Common myeloid progenitor, CD34-positive (primary cell): Measurements from ENCODE around the gene SLC27A1. TPM values are rescaled to one million over a fixed set of nuclear protein-coding genes. Genes with fewer than 3 reads are reported as not detected.
A peak's percentile ranks its signal among the peaks of the same experiment; 100 is the strongest.

Source experiments
- CTCF ChIA-PET: fragments of 350-600 bp; sonication (Branson Sonifier 250); formaldehyde crosslinking; loops from one replicate; lab custom pipeline; 2021; ENCODE audit warnings: antibody characterized with exemption; lab: Charles Lee
- POLR2A ChIA-PET: fragments of 350-600 bp; sonication (Branson Sonifier 250); formaldehyde crosslinking; loops from one replicate; lab custom pipeline; 2021; ENCODE audit warnings: antibody characterized with exemption; lab: Charles Lee
- DNase-seq, 3 donors: peaks; one replicate each; pipeline versions ENCODE4 v3.0.0 to v3.0.0-alpha.2; 2013
- H3K27ac ChIP-seq, 2 experiments: 1 replicate in 1 of 2; 2 replicates in 1 of 2; pipeline ENCODE4 v1.7.0; 2013; ENCODE audit warnings: inconsistent platforms in 2 of 2, low read length in 2 of 2, mild to moderate bottlenecking in 2 of 2, low read depth in 1 of 2, moderate library complexity in 1 of 2; ENCODE audit not compliant: severe bottlenecking in 2 of 2, insufficient read depth in 1 of 2, poor library complexity in 1 of 2
- H3K27me3 ChIP-seq, 5 experiments: replicated peaks in 2 of 5; 1 replicate in 3 of 5; 2 replicates in 2 of 5; pipeline versions ENCODE4 v1.6.1 to v1.7.0; 2013; ENCODE audit warnings: low read length in 4 of 5, mild to moderate bottlenecking in 2 of 5, moderate library complexity in 2 of 5, inconsistent platforms in 1 of 5; ENCODE audit not compliant: insufficient read depth in 5 of 5, control insufficient read depth in 4 of 5
- H3K36me3 ChIP-seq, 4 experiments: 1 replicate in 2 of 4; 2 replicates in 2 of 4; pipeline versions ENCODE4 v1.6.1 to v1.7.0; 2013; ENCODE audit warnings: low read length in 3 of 4, control low read depth in 1 of 4, mild to moderate bottlenecking in 1 of 4; ENCODE audit not compliant: control insufficient read depth in 4 of 4, insufficient read depth in 4 of 4
- H3K4me1 ChIP-seq, 4 experiments: 1 replicate in 3 of 4; 2 replicates in 1 of 4; pipeline versions ENCODE4 v1.6.1 to v1.7.1; 2013; ENCODE audit warnings: low read length in 3 of 4, mild to moderate bottlenecking in 3 of 4, control low read depth in 1 of 4, inconsistent platforms in 1 of 4, moderate library complexity in 1 of 4; ENCODE audit not compliant: control insufficient read depth in 4 of 4, insufficient read depth in 4 of 4; ENCODE audit errors: control extremely low read depth in 1 of 4
- H3K4me3 ChIP-seq, 7 experiments: 1 replicate in 4 of 7; 2 replicates in 3 of 7; pipeline versions ENCODE4 v1.5.1 to v1.7.0; 2013; ENCODE audit warnings: mild to moderate bottlenecking in 7 of 7, low read length in 6 of 7, moderate library complexity in 6 of 7, inconsistent platforms in 2 of 7, low read depth in 2 of 7, control low read depth in 1 of 7; ENCODE audit not compliant: insufficient read depth in 4 of 7, control insufficient read depth in 1 of 7; ENCODE audit errors: extremely low read depth in 1 of 7
- H3K9me3 ChIP-seq, 5 experiments: 1 replicate in 4 of 5; 2 replicates in 1 of 5; pipeline versions ENCODE4 v1.6.1 to v1.7.1; 2013; ENCODE audit warnings: low read length in 4 of 5, mild to moderate bottlenecking in 2 of 5, inconsistent platforms in 1 of 5, low read depth in 1 of 5, moderate library complexity in 1 of 5; ENCODE audit not compliant: control insufficient read depth in 4 of 5, insufficient read depth in 2 of 5; ENCODE audit errors: control extremely low read depth in 1 of 5
- WGBS: methylation state at CpG from one replicate; pipeline ENCODE4 v1.1.5; 2013; ENCODE audit not compliant: insufficient coverage; 5-methylcytosine and 5-hydroxymethylcytosine counted together
- polyA plus RNA-seq: library from polyadenylated mRNA; unstranded; fragments of 120-200 nt; gene quantifications from one replicate; pipeline ENCODE4 v1.2.1, GENCODE V29; 2013

The SLC27A1 gene
- 11.4 TPM for polyA plus RNA-seq

DNA sequence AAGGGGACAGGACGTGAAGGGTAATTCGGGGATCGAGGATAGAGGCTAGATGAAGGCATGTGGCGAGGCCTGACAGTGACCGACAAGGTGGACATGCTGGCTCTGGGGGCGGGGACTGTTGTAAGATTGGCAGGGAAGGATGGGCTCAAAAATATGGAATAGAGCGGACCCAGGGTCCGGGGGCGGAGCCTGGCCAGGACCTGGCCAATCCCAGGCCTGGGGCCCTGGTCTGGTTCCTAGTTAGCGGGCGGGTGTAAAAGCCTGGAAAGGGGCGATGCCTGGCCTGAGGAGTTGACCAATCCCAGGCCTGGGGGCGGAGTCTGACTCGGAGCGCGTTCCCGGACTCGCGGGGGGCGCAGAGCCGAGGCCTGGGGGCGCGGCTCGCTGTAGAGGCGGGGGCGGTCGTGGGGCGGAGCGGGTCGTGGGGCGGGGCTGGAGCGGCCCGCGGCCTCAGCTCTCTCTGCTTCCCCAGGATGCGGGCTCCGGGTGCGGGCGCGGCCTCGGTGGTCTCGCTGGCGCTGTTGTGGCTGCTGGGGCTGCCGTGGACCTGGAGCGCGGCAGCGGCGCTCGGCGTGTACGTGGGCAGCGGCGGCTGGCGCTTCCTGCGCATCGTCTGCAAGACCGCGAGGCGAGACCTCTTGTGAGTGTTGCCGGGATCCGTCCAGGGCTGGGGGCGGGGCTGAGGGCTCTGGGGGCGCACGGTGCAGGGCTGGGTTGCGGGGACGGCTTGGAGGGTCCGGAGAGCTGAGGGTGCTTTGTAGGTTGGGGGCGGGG is at the start of gene SLC27A1:
TSS of gene SLC27A1 (plus strand) at position 457 of the 774 bp plus-strand sequence. CDS start at position 474, 17 bp downstream.
- Histone ChIP-seq H3K9me3 (no peaks in the 10 kb centered on the region), H3K4me3 (peak within 1 kb of the TSS; percentile 67 to 86 (median 77)), H3K27me3 (no peaks in the 10 kb centered on the region), H3K27ac (peak within 1 kb of the TSS in 1 of 2 experiments; percentile 68), H3K36me3 (no peaks in the 10 kb centered on the region), H3K4me1 (peaks cover 0 to 51% (median 33%) of the 10 kb centered on the region in 4 experiments)
- WGBS, result 0% methylated on average over 34 of the region's 67 CpGs
- POLR2A ChIA-PET, result interaction anchor here (0.6 kb wide), 1 partner anchor 74 kb away, joined by 3 read pairs; no protein-coding TSS in a partner anchor
- CTCF ChIA-PET, result interaction anchor here (1.4 to 5.5 kb wide), 3 partner anchors 10 to 41 kb away, joined by 4 to 27 read pairs (median 5); partner anchors contain the start of gene PGLS
- DNase-seq, result peak; percentile 98 to 99 (median 99)

DNA sequence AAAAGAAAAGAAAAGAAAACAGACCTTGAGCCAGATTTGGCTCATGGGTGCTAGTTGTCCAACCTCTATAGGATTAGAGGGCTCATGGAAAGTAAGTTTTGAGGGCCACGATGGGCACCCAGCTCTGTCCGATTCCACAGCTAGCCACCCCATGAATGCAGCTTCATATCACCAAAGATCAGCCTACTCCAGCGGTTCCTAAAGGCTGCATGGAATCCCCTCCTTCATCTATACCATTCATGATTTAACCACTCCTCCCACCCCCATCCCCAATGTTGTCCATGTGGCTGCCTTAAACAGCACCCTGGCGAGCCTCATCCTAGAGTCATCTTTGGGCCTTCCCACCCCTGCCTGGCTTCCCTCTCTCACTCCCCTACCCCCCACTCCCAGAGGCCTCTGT is 48.4 kb upstream of the SLC27A1 start:
- WGBS, result 100% methylated on average over 4 of the region's 4 CpGs
- POLR2A ChIA-PET, result no interaction called here

DNA sequence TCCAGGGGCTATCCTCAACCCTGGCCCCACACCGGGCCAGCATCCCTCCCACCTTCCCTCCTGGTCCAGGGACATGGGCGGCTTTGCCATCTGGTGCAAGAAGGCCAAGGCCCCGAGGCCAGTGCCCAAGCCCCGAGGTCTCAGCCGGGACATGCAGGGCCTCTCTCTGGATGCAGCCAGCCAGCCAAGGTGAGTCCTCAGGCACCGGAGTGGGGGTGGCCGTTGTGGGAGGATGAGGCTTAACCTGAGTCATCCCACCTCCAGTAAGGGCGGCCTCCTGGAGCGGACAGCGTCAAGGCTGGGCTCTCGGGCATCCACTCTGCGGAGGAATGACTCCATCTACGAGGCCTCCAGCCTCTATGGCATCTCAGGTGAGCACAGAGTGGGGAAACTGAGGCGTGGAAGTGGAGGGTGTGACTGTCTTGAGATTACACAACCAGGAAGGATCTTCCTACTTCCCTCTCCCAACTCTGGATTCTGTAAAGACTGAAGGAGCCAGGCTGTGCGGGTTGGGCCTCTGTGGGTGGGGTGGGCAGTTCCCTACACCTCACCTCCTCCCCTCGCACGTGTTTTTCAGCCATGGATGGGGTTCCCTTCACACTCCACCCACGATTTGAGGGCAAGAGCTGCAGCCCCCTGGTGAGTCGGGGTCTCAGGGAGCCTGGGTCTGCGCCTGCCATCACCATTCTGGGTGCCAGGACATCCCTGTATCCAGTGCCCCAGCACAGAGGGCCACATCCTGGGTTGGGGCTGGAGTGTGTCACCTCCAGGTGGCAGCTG is 46.7 kb upstream of the SLC27A1 start:
- ChIA-PET CTCF (interaction anchor here (0.5 to 2.3 kb wide), 3 partner anchors 43 to 550 kb away, joined by 3 to 6 read pairs (median 3); no protein-coding TSS in a partner anchor), POLR2A (interaction anchor here (0.6 kb wide), 1 partner anchor 155 kb away, joined by 3 read pairs; no protein-coding TSS in a partner anchor)
- Histone ChIP-seq H3K9me3 (no peaks in the 10 kb centered on the region), H3K27ac (no peak overlapping the region), H3K27me3 (no peaks in the 10 kb centered on the region), H3K36me3 (peaks cover 0 to 10% (median 6%) of the 10 kb centered on the region in 4 experiments), H3K4me3 (no peak overlapping the region), H3K4me1 (peaks cover 6 to 30% (median 21%) of the 10 kb centered on the region in 4 experiments)
- WGBS, result 99% methylated on average over 13 of the region's 20 CpGs
- DNase-seq, result no peak

More for the DNA sequence above, 48.4 kb upstream of the SLC27A1 start:
- Histone ChIP-seq H3K27me3 (no peaks in the 10 kb centered on the region), H3K9me3 (no peaks in the 10 kb centered on the region), H3K36me3 (peaks cover 0 to 10% (median 6%) of the 10 kb centered on the region in 4 experiments), H3K27ac (no peak overlapping the region), H3K4me3 (no peak overlapping the region), H3K4me1 (peaks cover 6 to 32% (median 21%) of the 10 kb centered on the region in 4 experiments)
- CTCF ChIA-PET, result interaction anchor here (0.7 to 4.6 kb wide), 4 partner anchors 23 to 34 kb away, joined by 3 to 19 read pairs (median 4); partner anchors contain the start of gene CCDC194
- no peak for DNase-seq

DNA sequence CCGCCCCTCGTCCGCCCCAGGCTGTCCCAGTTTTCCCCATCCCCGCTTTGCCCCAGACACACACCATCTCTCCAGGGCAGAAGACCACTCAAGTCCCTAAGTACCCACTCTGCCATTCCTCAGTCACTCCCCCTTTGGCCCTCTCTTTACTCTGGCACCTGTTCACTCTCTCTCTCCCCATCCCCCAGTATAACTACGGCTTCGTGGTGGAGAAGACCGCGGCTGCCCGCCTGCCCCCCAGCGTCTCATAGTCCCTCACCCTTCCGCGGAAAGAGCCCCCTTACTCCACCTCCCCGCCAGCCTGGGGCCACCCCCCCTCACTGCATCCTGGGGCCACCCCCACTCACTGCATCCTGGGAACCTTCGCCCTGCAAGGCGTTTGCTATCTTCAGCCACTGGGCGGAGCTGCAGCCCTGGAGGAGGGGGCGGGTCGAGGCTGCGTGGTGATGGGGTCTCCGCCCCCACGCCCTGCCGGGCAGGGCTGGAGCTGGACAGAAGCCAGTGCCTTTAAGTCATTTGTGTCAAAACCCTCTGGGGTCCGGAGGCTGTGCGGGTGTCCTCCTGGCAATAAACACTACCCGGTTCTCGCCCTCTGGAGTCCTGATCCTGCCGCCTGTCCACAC is 45.5 kb upstream of the SLC27A1 start:
- Histone ChIP-seq H3K36me3 (peaks cover 0 to 10% (median 6%) of the 10 kb centered on the region in 4 experiments), H3K4me3 (peak overlapping the region in 3 of 7 experiments; percentile 40 to 56 (median 48)), H3K27me3 (no peaks in the 10 kb centered on the region), H3K27ac (no peak overlapping the region), H3K9me3 (no peaks in the 10 kb centered on the region), H3K4me1 (peaks cover 0 to 20% (median 16%) of the 10 kb centered on the region in 4 experiments)
- ChIA-PET CTCF (interaction anchor here (0.7 to 2.3 kb wide), 3 partner anchors 34 to 42 kb away, joined by 3 to 6 read pairs (median 3); no protein-coding TSS in a partner anchor), POLR2A (no interaction called here)
- peak; percentile 66 to 83 (median 83) for DNase-seq
- 9% methylated on average over 14 of the region's 27 CpGs for WGBS

DNA sequence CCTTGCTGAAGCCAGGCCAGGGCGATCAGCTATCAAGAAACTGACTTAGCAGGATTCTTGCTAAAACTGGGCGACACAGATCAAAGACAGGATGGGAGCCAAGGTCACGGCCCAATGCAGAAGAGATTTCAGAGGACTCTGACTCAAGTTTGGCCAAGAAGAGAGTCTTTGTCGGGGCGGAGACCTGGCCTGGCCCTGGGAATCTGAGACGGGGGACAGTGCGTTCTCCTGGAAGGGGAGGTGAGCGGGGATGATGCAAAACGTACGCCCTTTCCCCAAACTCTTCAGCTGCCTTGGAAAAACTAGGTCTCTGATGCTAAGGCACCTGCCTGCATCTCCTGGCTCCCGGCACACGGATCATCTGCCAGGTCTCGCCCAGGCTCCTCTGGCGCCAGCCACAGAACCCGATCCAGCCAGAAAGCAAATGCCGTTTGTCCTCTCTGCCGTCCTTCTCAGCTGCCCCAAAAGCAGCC is 40.6 kb upstream of the SLC27A1 start:
- no peak overlapping the region for H3K4me3 ChIP-seq
- no peaks in the 10 kb centered on the region for H3K9me3 ChIP-seq
- no peaks in the 10 kb centered on the region for H3K36me3 ChIP-seq
- no peaks in the 10 kb centered on the region for H3K27me3 ChIP-seq
- CTCF ChIA-PET, result interaction anchor here (0.6 to 1.3 kb wide), 5 partner anchors 11 to 323 kb away, joined by 3 to 6 read pairs (median 4); no protein-coding TSS in a partner anchor
- H3K27ac ChIP-seq, result no peak overlapping the region
- WGBS, result 96% methylated on average over 17 of the region's 17 CpGs
- POLR2A ChIA-PET, result no interaction called here
- DNase-seq, result no peak
- H3K4me1 ChIP-seq, result peaks cover 0 to 7% (median 6%) of the 10 kb centered on the region in 4 experiments

DNA sequence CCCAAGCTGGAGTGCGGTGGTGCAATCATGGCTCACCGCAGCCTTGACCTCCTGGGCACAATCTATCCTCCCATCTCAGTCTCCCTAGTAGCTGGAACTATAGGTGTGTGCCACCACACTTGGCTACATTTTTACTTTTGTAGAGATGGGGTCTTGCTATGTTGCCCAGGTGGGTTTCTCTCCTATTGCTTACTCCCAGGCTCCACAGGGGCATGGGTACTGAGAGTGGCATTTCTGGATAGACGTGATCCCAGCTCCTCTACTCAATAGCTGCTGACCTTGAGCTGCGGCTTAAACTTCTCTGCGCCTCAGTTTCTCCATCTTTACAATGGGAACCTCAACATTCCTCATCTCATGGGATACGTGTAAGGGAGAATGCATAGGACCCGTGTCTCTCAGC is 38.9 kb upstream of the SLC27A1 start:
- WGBS, result 87% methylated on average over 6 of the region's 7 CpGs
- Histone ChIP-seq H3K27ac (no peak overlapping the region), H3K4me3 (no peak overlapping the region), H3K9me3 (peaks cover 0 to 1% (median 0%) of the 10 kb centered on the region in 5 experiments), H3K36me3 (peaks cover 0 to 2% (median 0%) of the 10 kb centered on the region in 4 experiments), H3K4me1 (no peaks in the 10 kb centered on the region), H3K27me3 (no peaks in the 10 kb centered on the region)
- CTCF ChIA-PET, result interaction anchor here (0.6 to 2.0 kb wide), 3 partner anchors 12 to 126 kb away, joined by 3 to 7 read pairs (median 6); partner anchors contain the start of gene MVB12A
- no peak for DNase-seq
- POLR2A ChIA-PET, result no interaction called here
